Measurements from ENCODE around the gene ZNF689. TPM values are rescaled to one million over a fixed set of nuclear protein-coding genes. Genes with fewer than 3 reads are reported as not detected.

The ZNF689 gene
- total RNA-seq, 2 donors from 2014 or later: 13.4 to 17.8 TPM

GRCh38 chr16:30652718-30653117 is 42.5 kb upstream of the ZNF689 start:
- Histone ChIP-seq H3K9me3 (no peaks in the 10 kb centered on the region), H3K4me3 (no peak overlapping the region), H3K27me3 (replicated peaks; ENCODE audit: insufficient read depth) (no peaks in the 10 kb centered on the region), H3K36me3 (peaks cover 0 to 20% of the 10 kb centered on the region in 2 donors), H3K27ac (no peak overlapping the region), H3K4me1 (replicated peaks) (peaks cover 12% of the 10 kb centered on the region)
- DNase-seq (ENCODE audit: low spot score): no peak
- intact Hi-C loops (cut with DNase I): loop anchor here (5.0 to 10.0 kb wide), 3 partner anchors 80 to 848 kb away; partner anchors contain the start of genes ALDOA, MAZ and ZNF688
- TF ChIP-seq POLR2A (IDR thresholded peaks at IDR 0.05) (no peak), CTCF (IDR thresholded peaks at IDR 0.05) (no peak), POLR2AphosphoS5 (IDR thresholded peaks at IDR 0.05) (no peak)
- WGBS: 95% methylated on average over 18 of the region's 18 CpGs

GRCh38 chr16:30652005-30652296 is 41.8 kb upstream of the ZNF689 start:
- H3K4me3 ChIP-seq: peak overlapping the region; percentile 59 to 75
- WGBS: 6% methylated on average over 2 of the region's 2 CpGs
- intact Hi-C loops (cut with DNase I): loop anchor here (5.0 to 10.0 kb wide), 3 partner anchors 80 to 847 kb away; partner anchors contain the start of genes ALDOA, MAZ and ZNF688
- DNase-seq (ENCODE audit: low spot score): no peak
- no peaks in the 10 kb centered on the region for H3K9me3 ChIP-seq
- TF ChIP-seq CTCF (IDR thresholded peaks at IDR 0.05) (no peak), POLR2AphosphoS5 (IDR thresholded peaks at IDR 0.05) (no peak), POLR2A (IDR thresholded peaks at IDR 0.05) (no peak)
- peaks cover 12% of the 10 kb centered on the region for H3K4me1 ChIP-seq (replicated peaks)
- H3K27me3 ChIP-seq (replicated peaks; ENCODE audit: insufficient read depth): no peaks in the 10 kb centered on the region
- H3K27ac ChIP-seq: peak overlapping the region; percentile 91 to 95
- H3K36me3 ChIP-seq: peaks cover 0 to 20% of the 10 kb centered on the region in 2 donors

- peak overlapping the region; percentile 59 to 75 for H3K4me3 ChIP-seq
- H3K4me1 ChIP-seq (replicated peaks): peaks cover 12% of the 10 kb centered on the region
- intact Hi-C loops (cut with DNase I): loop anchor here (5.0 to 10.0 kb wide), 3 partner anchors 79 to 847 kb away; partner anchors contain the start of genes ALDOA, MAZ and ZNF688
- peak; percentile 50 for DNase-seq (ENCODE audit: low spot score)
- H3K27me3 ChIP-seq (replicated peaks; ENCODE audit: insufficient read depth): no peaks in the 10 kb centered on the region
- H3K27ac ChIP-seq: peak overlapping the region; percentile 91 to 95
- H3K36me3 ChIP-seq: peaks cover 0 to 20% of the 10 kb centered on the region in 2 donors
- WGBS: 0% methylated on average over 34 of the region's 71 CpGs
- TF ChIP-seq POLR2A (IDR thresholded peaks at IDR 0.05): peak; percentile 22
- peak; percentile 48 to 77 (median 60) for TF ChIP-seq CTCF (IDR thresholded peaks at IDR 0.05)
- TF ChIP-seq POLR2AphosphoS5 (IDR thresholded peaks at IDR 0.05): no peak
- H3K9me3 ChIP-seq: no peaks in the 10 kb centered on the region
Observed at GRCh38 chr16:30651124-30652004, 41.2 kb upstream of the ZNF689 start.

GRCh38 chr16:30650369-30651123 is 40.4 kb upstream of the ZNF689 start, which contains the start of gene PRR14:
Gene PRR14 (plus strand): TSS chr16:30650960. CDS start chr16:30651646, 686 bp downstream.
- H3K27me3 ChIP-seq (replicated peaks; ENCODE audit: insufficient read depth): no peaks in the 10 kb centered on the region
- no peaks in the 10 kb centered on the region for H3K9me3 ChIP-seq
- 1% methylated on average over 53 of the region's 53 CpGs for WGBS
- peaks cover 12% of the 10 kb centered on the region for H3K4me1 ChIP-seq (replicated peaks)
- TF ChIP-seq CTCF (IDR thresholded peaks at IDR 0.05) (peak in 3 of 4 experiments; percentile 41 to 87 (median 78)), POLR2A (IDR thresholded peaks at IDR 0.05) (peak; percentile 22), POLR2AphosphoS5 (IDR thresholded peaks at IDR 0.05) (peak; percentile 97)
- peak; percentile 100 for DNase-seq (ENCODE audit: low spot score)
- peak within 1 kb of the TSS; percentile 91 to 95 for H3K27ac ChIP-seq
- intact Hi-C loops (cut with DNase I): loop anchor here (5.0 to 10.0 kb wide), 3 partner anchors 78 to 846 kb away; partner anchors contain the start of genes ALDOA, MAZ and ZNF688
- peaks cover 0 to 12% of the 10 kb centered on the region in 2 donors for H3K36me3 ChIP-seq
- peak within 1 kb of the TSS; percentile 59 to 75 for H3K4me3 ChIP-seq
